GM12875 (cell line): Measurements from ENCODE around the gene OR5H14.
"Not testable (repeated sequence)": the region's sequence is repeated elsewhere in the genome, so short reads cannot be mapped to it uniquely, and the experiment has no call there.

ENCODE experiments used
- H3K4me3 ChIP-seq: one replicate; pipeline ENCODE4 v1.5.1; 2011; ENCODE audit warnings: low read depth, low read length, control low read depth
- CTCF ChIP-seq: IDR thresholded peaks from 2 replicates; pipeline ENCODE4 v1.5.1; 2011; ENCODE audit warnings: low read depth, mild to moderate bottlenecking, control low read depth, inconsistent platforms, low read length, moderate library complexity, borderline replicate concordance; ENCODE audit not compliant: insufficient read depth

The OR5H14 gene

GRCh38 chr3:98130421-98130820 lies 16.9 kb upstream of the OR5H14 start, which contains the start of gene OR5H1:
Gene OR5H1, plus strand, starts transcription at chr3:98130721. Its CDS starts 1,977 bp downstream, at chr3:98132698.
- no peak for TF ChIP-seq CTCF
- no peak within 1 kb of the TSS for H3K4me3 ChIP-seq

GRCh38 chr3:98136631-98137030 lies 10.6 kb upstream of the OR5H14 start:
- no peak for TF ChIP-seq CTCF
- no peak overlapping the region for H3K4me3 ChIP-seq

GRCh38 chr3:98137826-98138557 lies 9.3 kb upstream of the OR5H14 start:
- not testable (repeated sequence) for H3K4me3 ChIP-seq

- H3K4me3 ChIP-seq, result no peak overlapping the region
- no peak for TF ChIP-seq CTCF
Measured at GRCh38 chr3:98140531-98140930, 6.7 kb upstream of the OR5H14 start.

GRCh38 chr3:98148751-98149150 lies 1.5 kb downstream of the OR5H14 start:
- no peak for TF ChIP-seq CTCF
- no peak overlapping the region for H3K4me3 ChIP-seq

GRCh38 chr3:98149456-98149855 lies 2.2 kb downstream of the OR5H14 start:
- H3K4me3 ChIP-seq, result not testable (repeated sequence)

GRCh38 chr3:98151241-98151640 lies 4.0 kb downstream of the OR5H14 start:
- no peak overlapping the region for H3K4me3 ChIP-seq
- TF ChIP-seq CTCF, result no peak

- TF ChIP-seq CTCF, result no peak
- no peak within 1 kb of the TSS for H3K4me3 ChIP-seq
Measured at GRCh38 chr3:98166396-98166795, 19.1 kb downstream of the OR5H14 start, which contains the start of gene OR5H15. Gene OR5H15, plus strand, starts transcription at chr3:98166696. Its CDS starts 2,004 bp downstream, at chr3:98168700.
